A549 (cell line): ENCODE data around the gene NINJ1.
"Not testable (repeated sequence)": the region's sequence is repeated elsewhere in the genome, so short reads cannot be mapped to it uniquely, and the experiment has no call there.

ENCODE experiments used
- CTCF ChIP-seq: fragments of >200 bp; sonication (Bioruptor Twin); formaldehyde crosslinking; IDR thresholded peaks from 3 replicates; pipeline ENCODE4 v1.5.1; 2016
- EP300 ChIP-seq, 2 experiments: fragments of >200 bp; sonication (Bioruptor Twin); formaldehyde crosslinking; IDR thresholded peaks; 2 replicates in 1 of 2; 3 replicates in 1 of 2; pipeline ENCODE4 v1.6.1; 2016 to 2017
- HOXA7 ChIP-seq: fragments of 250-450 bp; sonication (Bioruptor Pico); IDR thresholded peaks from 2 replicates; pipeline ENCODE4 v1.5.0; 2020; ENCODE audit warnings: mild to moderate bottlenecking, moderate library complexity
- MAZ ChIP-seq: fragments of 150-350 bp; IDR thresholded peaks from 2 replicates; pipeline ENCODE4 v1.6.1; 2014; ENCODE audit warnings: antibody characterized with exemption, low read depth, low read length, borderline replicate concordance
- MYC ChIP-seq: IDR thresholded peaks from 2 replicates; pipeline ENCODE4 v1.6.1; 2012; ENCODE audit warnings: mild to moderate bottlenecking, inconsistent platforms, low read length, improper control_type of control experiment, borderline replicate concordance
- POLR2A ChIP-seq: IDR thresholded peaks from 2 replicates; pipeline ENCODE4 v1.6.1; 2012; ENCODE audit warnings: mild to moderate bottlenecking, low read length
- POLR2AphosphoS2 ChIP-seq: conservative IDR thresholded peaks from 2 replicates; pipeline ENCODE4 v1.6.1; 2012; ENCODE audit warnings: low read length, improper control_type of control experiment, inconsistent platforms
- ZFP36 ChIP-seq: fragments of 450-650 bp; IDR thresholded peaks from 2 replicates; pipeline ENCODE4 v1.6.1; 2014; ENCODE audit warnings: borderline replicate concordance; ENCODE audit not compliant: partially characterized antibody

- not testable (repeated sequence) for TF ChIP-seq POLR2A; CTCF; ZFP36; MYC; MAZ; HOXA7 (CRISPR knock-in tag); EP300 (IDR thresholded peaks at IDR 0.05); POLR2AphosphoS2
Measured at GRCh38 chr9:93101086-93101485, 33.0 kb downstream of the NINJ1 start.
